PFSK-1 (cell line): ENCODE measurements around the gene KRT40.

Experiments
- FOXP2 ChIP-seq: optimal IDR thresholded peaks from 2 replicates; pipeline ENCODE3; 2011; ENCODE audit warnings: borderline replicate concordance, control low read depth, inconsistent platforms; ENCODE audit not compliant: insufficient read depth; ENCODE audit errors: extremely low read length, extremely low read depth
- POLR2AphosphoS5 ChIP-seq: IDR thresholded peaks from 2 replicates; pipeline ENCODE4 v1.6.1; 2012; ENCODE audit warnings: low read depth, mild to moderate bottlenecking, control low read depth, low read length, moderate library complexity
- SIN3A ChIP-seq: IDR thresholded peaks from 2 replicates; pipeline ENCODE4 v1.6.1; 2012; ENCODE audit warnings: mild to moderate bottlenecking, low read length, moderate library complexity, borderline replicate concordance; ENCODE audit not compliant: insufficient read depth
- TAF1 ChIP-seq: IDR thresholded peaks from 2 replicates; pipeline ENCODE4 v1.6.1; 2012; ENCODE audit warnings: low read length, control low read depth, borderline replicate concordance; ENCODE audit not compliant: insufficient read depth
- TF ChIP-seq, protein P1 (sequence below), 2 experiments: IDR thresholded peaks; 2 replicates each; pipeline versions ENCODE4 v1.6.1 to v1.8.0; 2011 to 2012; ENCODE audit warnings: low read depth in 2 of 2, low read length in 2 of 2, control low read depth in 1 of 2, inconsistent platforms in 1 of 2, mild to moderate bottlenecking in 1 of 2, moderate library complexity in 1 of 2; ENCODE audit not compliant: insufficient read depth in 1 of 2

KRT40 gene

GRCh38 chr17:40942553-40942952 lies 41.6 kb downstream of the KRT40 start:
- TF ChIP-seq FOXP2 (no peak), SIN3A (no peak), TAF1 (no peak), POLR2AphosphoS5 (no peak)
- TF ChIP-seq, protein P1, sequence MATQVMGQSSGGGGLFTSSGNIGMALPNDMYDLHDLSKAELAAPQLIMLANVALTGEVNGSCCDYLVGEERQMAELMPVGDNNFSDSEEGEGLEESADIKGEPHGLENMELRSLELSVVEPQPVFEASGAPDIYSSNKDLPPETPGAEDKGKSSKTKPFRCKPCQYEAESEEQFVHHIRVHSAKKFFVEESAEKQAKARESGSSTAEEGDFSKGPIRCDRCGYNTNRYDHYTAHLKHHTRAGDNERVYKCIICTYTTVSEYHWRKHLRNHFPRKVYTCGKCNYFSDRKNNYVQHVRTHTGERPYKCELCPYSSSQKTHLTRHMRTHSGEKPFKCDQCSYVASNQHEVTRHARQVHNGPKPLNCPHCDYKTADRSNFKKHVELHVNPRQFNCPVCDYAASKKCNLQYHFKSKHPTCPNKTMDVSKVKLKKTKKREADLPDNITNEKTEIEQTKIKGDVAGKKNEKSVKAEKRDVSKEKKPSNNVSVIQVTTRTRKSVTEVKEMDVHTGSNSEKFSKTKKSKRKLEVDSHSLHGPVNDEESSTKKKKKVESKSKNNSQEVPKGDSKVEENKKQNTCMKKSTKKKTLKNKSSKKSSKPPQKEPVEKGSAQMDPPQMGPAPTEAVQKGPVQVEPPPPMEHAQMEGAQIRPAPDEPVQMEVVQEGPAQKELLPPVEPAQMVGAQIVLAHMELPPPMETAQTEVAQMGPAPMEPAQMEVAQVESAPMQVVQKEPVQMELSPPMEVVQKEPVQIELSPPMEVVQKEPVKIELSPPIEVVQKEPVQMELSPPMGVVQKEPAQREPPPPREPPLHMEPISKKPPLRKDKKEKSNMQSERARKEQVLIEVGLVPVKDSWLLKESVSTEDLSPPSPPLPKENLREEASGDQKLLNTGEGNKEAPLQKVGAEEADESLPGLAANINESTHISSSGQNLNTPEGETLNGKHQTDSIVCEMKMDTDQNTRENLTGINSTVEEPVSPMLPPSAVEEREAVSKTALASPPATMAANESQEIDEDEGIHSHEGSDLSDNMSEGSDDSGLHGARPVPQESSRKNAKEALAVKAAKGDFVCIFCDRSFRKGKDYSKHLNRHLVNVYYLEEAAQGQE (IDR thresholded peaks at IDR 0.05; ENCODE audit: insufficient read depth in 1 of 2, low read depth in 2 of 2, low read length in 2 of 2), result no peak

DNA sequence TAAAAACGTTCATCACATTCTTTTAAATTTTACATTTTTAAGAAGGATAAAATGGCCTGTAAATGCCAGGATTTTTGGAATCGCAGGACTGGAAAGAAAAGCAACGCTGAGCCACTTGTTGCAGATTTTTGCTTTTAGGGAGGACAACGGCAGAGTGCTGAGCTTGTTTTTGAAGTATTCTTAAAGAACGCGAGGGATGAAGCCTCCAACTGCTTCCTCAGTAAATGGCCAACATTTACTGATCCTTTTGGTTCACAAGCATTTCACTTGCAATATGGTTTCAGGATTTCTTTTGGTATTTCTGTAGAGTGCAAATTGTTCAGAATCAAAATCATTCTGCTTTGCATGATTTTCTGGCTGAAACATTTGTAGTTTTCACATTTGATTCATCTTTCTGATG lies 43.9 kb downstream of the KRT40 start:
- no peak for TF ChIP-seq TAF1
- TF ChIP-seq, protein P1 (IDR thresholded peaks at IDR 0.05; ENCODE audit: insufficient read depth in 1 of 2, low read depth in 2 of 2, low read length in 2 of 2), result no peak
- TF ChIP-seq SIN3A, result no peak
- no peak for TF ChIP-seq FOXP2
- TF ChIP-seq POLR2AphosphoS5, result no peak

GRCh38 chr17:40938981-40939380 lies 45.1 kb downstream of the KRT40 start:
- TF ChIP-seq POLR2AphosphoS5 (no peak), SIN3A (no peak), FOXP2 (no peak), TAF1 (no peak)
- TF ChIP-seq, protein P1 (IDR thresholded peaks at IDR 0.05; ENCODE audit: insufficient read depth in 1 of 2, low read depth in 2 of 2, low read length in 2 of 2), result no peak

DNA sequence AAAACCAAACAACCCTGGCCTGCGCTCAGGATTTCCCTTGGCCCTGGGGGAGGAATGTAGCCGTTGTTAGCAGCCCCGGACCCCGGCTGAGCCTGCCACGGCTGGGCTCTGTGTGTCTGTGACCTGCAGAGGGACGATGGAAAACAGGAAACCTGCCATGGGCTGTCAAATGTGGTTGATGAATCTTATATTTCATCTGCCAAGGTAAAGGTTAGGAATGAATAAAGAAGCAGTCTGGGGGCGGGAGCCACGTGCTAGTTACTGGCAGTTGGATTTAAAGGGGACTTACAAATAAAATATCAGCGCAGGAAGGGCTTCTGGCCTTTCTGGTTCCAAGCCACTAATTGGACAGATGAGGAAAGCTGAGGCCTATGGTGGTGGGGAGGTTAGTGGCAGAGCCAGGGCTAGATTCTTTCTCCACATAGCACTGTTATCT lies 46.7 kb downstream of the KRT40 start, which contains the start of gene KRT23:
KRT23 (minus strand) TSS at position 263 of the 436 bp plus-strand sequence. CDS start 1,043 bp downstream, outside the sequence.
- TF ChIP-seq TAF1 (no peak), FOXP2 (no peak), POLR2AphosphoS5 (no peak), SIN3A (no peak)
- TF ChIP-seq, protein P1 (IDR thresholded peaks at IDR 0.05; ENCODE audit: insufficient read depth in 1 of 2, low read depth in 2 of 2, low read length in 2 of 2), result no peak

- TF ChIP-seq, protein P1 (IDR thresholded peaks at IDR 0.05; ENCODE audit: insufficient read depth in 1 of 2, low read depth in 2 of 2, low read length in 2 of 2), result no peak
- no peak for TF ChIP-seq FOXP2
- TF ChIP-seq SIN3A, result no peak
- TF ChIP-seq POLR2AphosphoS5, result no peak
- TF ChIP-seq TAF1, result no peak
Observed at GRCh38 chr17:40936976-40937375, 47.1 kb downstream of the KRT40 start.
